ENCODE measurements around the gene FBXO33.

The FBXO33 gene

DNA sequence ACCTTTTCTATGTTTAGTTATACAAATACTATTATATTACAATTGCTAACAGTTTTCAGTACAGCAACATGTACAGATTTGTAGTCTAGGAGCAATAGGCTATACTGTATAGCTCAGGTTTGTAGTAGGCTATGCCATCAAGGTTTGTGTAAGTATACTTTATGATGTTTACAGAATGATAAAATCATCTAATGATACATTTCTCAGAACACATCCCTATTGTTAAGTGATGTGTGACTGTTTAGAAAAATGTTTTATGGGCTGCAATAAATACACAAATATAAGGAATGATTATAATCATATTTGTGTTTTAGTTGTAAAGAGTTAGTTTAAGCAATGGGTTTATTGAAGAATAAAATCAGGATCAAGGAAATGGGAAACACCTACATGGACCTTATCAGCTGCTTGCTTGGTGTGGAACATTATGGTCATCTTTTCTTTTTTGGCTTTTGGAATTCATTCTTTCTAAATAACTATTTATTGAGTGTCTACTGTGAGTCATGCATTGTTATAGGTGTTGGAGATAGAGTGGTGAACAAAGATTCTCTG is 24.5 kb upstream of the FBXO33 start:
- no peaks in the 10 kb centered on the region for H3K36me3 ChIP-seq (ENCODE audit: low read length)
- H3K9me3 ChIP-seq (ENCODE audit: insufficient read depth, low read length): no peaks in the 10 kb centered on the region
- no peak overlapping the region for H3K4me3 ChIP-seq (ENCODE audit: insufficient read depth, low read length, poor library complexity, severe bottlenecking)
- H4K20me1 ChIP-seq (ENCODE audit: low read depth, low read length): no peaks in the 10 kb centered on the region
- TF ChIP-seq, protein P1, sequence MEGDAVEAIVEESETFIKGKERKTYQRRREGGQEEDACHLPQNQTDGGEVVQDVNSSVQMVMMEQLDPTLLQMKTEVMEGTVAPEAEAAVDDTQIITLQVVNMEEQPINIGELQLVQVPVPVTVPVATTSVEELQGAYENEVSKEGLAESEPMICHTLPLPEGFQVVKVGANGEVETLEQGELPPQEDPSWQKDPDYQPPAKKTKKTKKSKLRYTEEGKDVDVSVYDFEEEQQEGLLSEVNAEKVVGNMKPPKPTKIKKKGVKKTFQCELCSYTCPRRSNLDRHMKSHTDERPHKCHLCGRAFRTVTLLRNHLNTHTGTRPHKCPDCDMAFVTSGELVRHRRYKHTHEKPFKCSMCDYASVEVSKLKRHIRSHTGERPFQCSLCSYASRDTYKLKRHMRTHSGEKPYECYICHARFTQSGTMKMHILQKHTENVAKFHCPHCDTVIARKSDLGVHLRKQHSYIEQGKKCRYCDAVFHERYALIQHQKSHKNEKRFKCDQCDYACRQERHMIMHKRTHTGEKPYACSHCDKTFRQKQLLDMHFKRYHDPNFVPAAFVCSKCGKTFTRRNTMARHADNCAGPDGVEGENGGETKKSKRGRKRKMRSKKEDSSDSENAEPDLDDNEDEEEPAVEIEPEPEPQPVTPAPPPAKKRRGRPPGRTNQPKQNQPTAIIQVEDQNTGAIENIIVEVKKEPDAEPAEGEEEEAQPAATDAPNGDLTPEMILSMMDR (IDR thresholded peaks at IDR 0.05; ENCODE audit: insufficient read depth, low read length, poor library complexity, severe bottlenecking): no peak
- TF ChIP-seq EZH2phosphoT487 (conservative IDR thresholded peaks at IDR 0.05; ENCODE audit: low read length): no peak
- H3K27ac ChIP-seq (ENCODE audit: low read depth, low read length): no peak overlapping the region
- H3K9ac ChIP-seq (ENCODE audit: low read length): no peak overlapping the region
- no peak overlapping the region for H3K4me2 ChIP-seq (ENCODE audit: low read depth, low read length, poor library complexity, severe bottlenecking)
- no peaks in the 10 kb centered on the region for H3K79me2 ChIP-seq (ENCODE audit: insufficient read depth, low read length)
- no peaks in the 10 kb centered on the region for H3K27me3 ChIP-seq (ENCODE audit: low read length)
- no peaks in the 10 kb centered on the region for H3F3A ChIP-seq (ENCODE audit: insufficient read depth)
- no peak overlapping the region for H2AFZ ChIP-seq (ENCODE audit: low read depth, low read length, severe bottlenecking)
- no peaks in the 10 kb centered on the region for H3K9me2 ChIP-seq (replicated peaks; ENCODE audit: insufficient read depth, low read length)

DNA sequence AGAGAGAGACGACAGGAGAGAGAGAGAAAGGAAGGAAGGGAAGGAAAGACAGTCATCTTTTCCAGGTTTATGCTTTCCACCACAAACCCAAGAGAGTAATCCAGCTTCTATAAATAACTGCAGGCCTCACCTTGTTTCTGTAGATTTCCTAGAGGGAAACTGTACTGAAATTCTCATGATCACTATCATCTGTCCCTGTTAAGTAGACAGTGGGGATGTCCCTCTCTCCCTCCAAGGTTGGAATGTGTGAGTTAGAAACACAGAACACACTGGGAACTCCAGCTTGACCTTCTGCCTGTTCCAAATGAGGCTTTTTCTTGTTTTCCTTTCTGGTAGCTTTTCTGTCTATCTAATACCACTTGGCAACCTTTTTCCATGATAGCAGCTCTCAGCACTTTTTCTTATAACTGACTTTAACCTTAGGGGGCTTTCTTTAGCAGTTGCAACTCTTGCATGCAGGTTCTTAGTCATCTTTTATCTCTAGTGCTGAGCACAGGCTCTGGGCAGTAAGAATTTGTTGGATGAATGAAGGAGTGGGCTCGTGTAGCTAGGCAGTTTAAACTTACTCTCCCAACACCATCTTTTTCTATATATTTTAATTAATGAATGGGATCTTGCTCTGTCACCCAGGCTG is 22.8 kb upstream of the FBXO33 start:
- H3K27ac ChIP-seq (ENCODE audit: low read depth, low read length): no peak overlapping the region
- no peak overlapping the region for H3K4me2 ChIP-seq (ENCODE audit: low read depth, low read length, poor library complexity, severe bottlenecking)
- H3F3A ChIP-seq (ENCODE audit: insufficient read depth): no peaks in the 10 kb centered on the region
- no peaks in the 10 kb centered on the region for H3K9me2 ChIP-seq (replicated peaks; ENCODE audit: insufficient read depth, low read length)
- no peaks in the 10 kb centered on the region for H3K36me3 ChIP-seq (ENCODE audit: low read length)
- H3K4me3 ChIP-seq (ENCODE audit: insufficient read depth, low read length, poor library complexity, severe bottlenecking): no peak overlapping the region
- no peaks in the 10 kb centered on the region for H3K9me3 ChIP-seq (ENCODE audit: insufficient read depth, low read length)
- TF ChIP-seq, protein P1 (IDR thresholded peaks at IDR 0.05; ENCODE audit: insufficient read depth, low read length, poor library complexity, severe bottlenecking): no peak
- no peak for TF ChIP-seq EZH2phosphoT487 (conservative IDR thresholded peaks at IDR 0.05; ENCODE audit: low read length)
- H3K79me2 ChIP-seq (ENCODE audit: insufficient read depth, low read length): no peaks in the 10 kb centered on the region
- no peaks in the 10 kb centered on the region for H3K27me3 ChIP-seq (ENCODE audit: low read length)
- H2AFZ ChIP-seq (ENCODE audit: low read depth, low read length, severe bottlenecking): no peak overlapping the region
- H3K9ac ChIP-seq (ENCODE audit: low read length): no peak overlapping the region
- no peaks in the 10 kb centered on the region for H4K20me1 ChIP-seq (ENCODE audit: low read depth, low read length)

DNA sequence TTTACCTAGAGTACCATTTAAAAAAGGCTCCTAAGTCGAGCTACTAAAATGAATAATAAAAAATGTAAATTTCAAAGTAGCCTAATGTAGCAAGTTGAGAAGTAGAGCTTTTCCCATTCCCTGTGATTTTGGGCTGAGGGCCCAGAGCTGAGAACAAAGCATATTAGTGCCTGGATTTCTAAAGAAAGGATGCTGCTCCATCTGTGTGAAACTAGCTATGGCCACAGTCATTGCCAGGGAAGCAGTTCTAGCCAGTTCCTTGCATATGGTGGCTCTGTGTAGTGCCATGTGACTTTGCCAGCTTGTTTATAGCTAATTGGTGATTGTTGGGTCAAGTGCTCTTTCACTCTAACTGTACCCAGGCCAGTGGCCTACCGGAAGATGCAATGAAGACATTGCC is 20.4 kb upstream of the FBXO33 start:
- H3K27ac ChIP-seq (ENCODE audit: low read depth, low read length): no peak overlapping the region
- H3K9ac ChIP-seq (ENCODE audit: low read length): no peak overlapping the region
- no peaks in the 10 kb centered on the region for H3K36me3 ChIP-seq (ENCODE audit: low read length)
- no peak overlapping the region for H2AFZ ChIP-seq (ENCODE audit: low read depth, low read length, severe bottlenecking)
- no peaks in the 10 kb centered on the region for H4K20me1 ChIP-seq (ENCODE audit: low read depth, low read length)
- no peaks in the 10 kb centered on the region for H3K9me3 ChIP-seq (ENCODE audit: insufficient read depth, low read length)
- TF ChIP-seq, protein P1 (IDR thresholded peaks at IDR 0.05; ENCODE audit: insufficient read depth, low read length, poor library complexity, severe bottlenecking): no peak
- no peak for TF ChIP-seq EZH2phosphoT487 (conservative IDR thresholded peaks at IDR 0.05; ENCODE audit: low read length)
- no peaks in the 10 kb centered on the region for H3F3A ChIP-seq (ENCODE audit: insufficient read depth)
- no peaks in the 10 kb centered on the region for H3K79me2 ChIP-seq (ENCODE audit: insufficient read depth, low read length)
- H3K4me2 ChIP-seq (ENCODE audit: low read depth, low read length, poor library complexity, severe bottlenecking): no peak overlapping the region
- no peaks in the 10 kb centered on the region for H3K27me3 ChIP-seq (ENCODE audit: low read length)
- no peak overlapping the region for H3K4me3 ChIP-seq (ENCODE audit: insufficient read depth, low read length, poor library complexity, severe bottlenecking)
- no peaks in the 10 kb centered on the region for H3K9me2 ChIP-seq (replicated peaks; ENCODE audit: insufficient read depth, low read length)
